ENCODE results near the gene SUPT20HL1.

GRCh38 chrX:24340501-24340900 lies 19.9 kb upstream of the SUPT20HL1 start:
- TF ChIP-seq CTCF (IDR thresholded peaks at IDR 0.05; ENCODE audit: low read length) (no peak), EZH2 (IDR thresholded peaks at IDR 0.05; ENCODE audit: borderline replicate concordance, low read length) (no peak)
